Measurements from ENCODE around the gene SUSD5.
"Not testable (repeated sequence)": the region's sequence is repeated elsewhere in the genome, so short reads cannot be mapped to it uniquely, and the experiment has no call there.

Gene SUSD5

GRCh38 chr3:33111581-33111980, 107.0 kb downstream of the SUSD5 start:
- DNase-seq, result no peak

GRCh38 chr3:33106854-33107253, 111.8 kb downstream of the SUSD5 start:
- DNase-seq, result not testable (repeated sequence)

GRCh38 chr3:33105341-33105948, 113.2 kb downstream of the SUSD5 start:
- no peak for DNase-seq

GRCh38 chr3:33104803-33105202, 113.8 kb downstream of the SUSD5 start:
- DNase-seq, result no peak

GRCh38 chr3:33103480-33103879, 115.1 kb downstream of the SUSD5 start:
- no peak for DNase-seq

- DNase-seq, result no peak
Measured at GRCh38 chr3:33103034-33103433, 115.6 kb downstream of the SUSD5 start.

GRCh38 chr3:33100229-33100628, 118.4 kb downstream of the SUSD5 start:
- no peak for DNase-seq

All from activated CD4-positive, CD25-positive, alpha-beta regulatory T cell treated with anti-CD3 and anti-CD28 coated beads, Interleukin-2, amount 50 U/mL, for 72 hours (primary cell).